GM21381 (cell line): Measurements from ENCODE around the gene CHKA.
A peak's percentile ranks its signal among the peaks of the same experiment; 100 is the strongest.

Source experiments
- ATAC-seq: cut with Tn5 transposase; IDR thresholded peaks from one replicate; pipeline ENCODE4 v1.9.1; 2021; ENCODE audit warnings: mild to moderate bottlenecking, moderate library complexity; ENCODE audit not compliant: unreplicated experiment

Gene CHKA

GRCh38 chr11:68143310-68143689 is 22.1 kb upstream of the CHKA start:
- no peak for ATAC-seq

- ATAC-seq = no peak
Observed at GRCh38 chr11:68142441-68143309, 21.5 kb upstream of the CHKA start.

GRCh38 chr11:68142028-68142412 is 20.8 kb upstream of the CHKA start:
- no peak for ATAC-seq

- ATAC-seq = no peak
Observed at GRCh38 chr11:68141246-68142027, 20.2 kb upstream of the CHKA start.

- no peak for ATAC-seq
Observed at GRCh38 chr11:68140496-68141245, 19.5 kb upstream of the CHKA start.

GRCh38 chr11:68138237-68138636 is 17.0 kb upstream of the CHKA start:
- no peak for ATAC-seq

GRCh38 chr11:68137833-68138232 is 16.6 kb upstream of the CHKA start:
- ATAC-seq = no peak

GRCh38 chr11:68136866-68137265 is 15.7 kb upstream of the CHKA start:
- no peak for ATAC-seq

- no peak for ATAC-seq
Observed at GRCh38 chr11:68135161-68135560, 14.0 kb upstream of the CHKA start.

- no peak for ATAC-seq
Observed at GRCh38 chr11:68133761-68134160, 12.6 kb upstream of the CHKA start.

- ATAC-seq = no peak
Observed at GRCh38 chr11:68130121-68130520, 8.9 kb upstream of the CHKA start.

GRCh38 chr11:68128682-68129327 is 7.6 kb upstream of the CHKA start:
- ATAC-seq = no peak

- no peak for ATAC-seq
Observed at GRCh38 chr11:68127714-68128681, 6.8 kb upstream of the CHKA start.

- ATAC-seq = no peak
Observed at GRCh38 chr11:68125164-68125563, 4.0 kb upstream of the CHKA start.

GRCh38 chr11:68122936-68123539 is 1.9 kb upstream of the CHKA start:
- ATAC-seq = no peak

- peak; percentile 23 for ATAC-seq
Observed at GRCh38 chr11:68120273-68121066, 718 bp downstream of the CHKA start.

- no peak for ATAC-seq
Observed at GRCh38 chr11:68118706-68119448, 2.3 kb downstream of the CHKA start.
